CD4-positive, alpha-beta T cell (primary cell): ENCODE measurements around the gene POGZ. TPM values are rescaled to one million over a fixed set of nuclear protein-coding genes. Genes with fewer than 3 reads are reported as not detected.

Experiments
- ATAC-seq: fragments of 200-7000 bp; cut with Tn5 transposase; one replicate; pipeline ENCODE4 v1.10.0; 2022; ENCODE audit warnings: mild to moderate bottlenecking; ENCODE audit not compliant: poor library complexity
- CTCF ChIA-PET: fragments of 350-600 bp; sonication (Branson Sonifier 250); formaldehyde crosslinking; loops from one replicate; lab custom pipeline; 2021; ENCODE audit warnings: antibody characterized with exemption, inconsistent platforms; lab: Charles Lee
- POLR2A ChIA-PET: fragments of 350-600 bp; sonication (Branson Sonifier 250); formaldehyde crosslinking; loops from one replicate; lab custom pipeline; 2021; ENCODE audit warnings: antibody characterized with exemption, inconsistent platforms; lab: Charles Lee
- DNase-seq, 14 experiments: peaks; one replicate each; pipeline ENCODE4 v3.0.0-alpha.2; 2013 to 2020; ENCODE audit warnings: mixed read lengths in 2 of 14
- H3K27ac ChIP-seq, 2 donors: one replicate each; pipeline versions ENCODE4 v1.5.1 to v1.7.0; 2013; ENCODE audit warnings: low read length in 2 of 2, low read depth in 1 of 2, mild to moderate bottlenecking in 1 of 2
- H3K27me3 ChIP-seq, 2 experiments: 1 replicate in 1 of 2; 2 replicates in 1 of 2; pipeline versions ENCODE4 v1.6.1 to v1.7.0; 2013; ENCODE audit warnings: low read length in 2 of 2, control low read depth in 1 of 2, mild to moderate bottlenecking in 1 of 2, moderate library complexity in 1 of 2; ENCODE audit not compliant: insufficient read depth in 2 of 2, control insufficient read depth in 1 of 2
- H3K36me3 ChIP-seq: one replicate; pipeline ENCODE4 v1.6.1; 2013; ENCODE audit warnings: low read length, control low read depth; ENCODE audit not compliant: insufficient read depth
- H3K4me1 ChIP-seq: one replicate; pipeline ENCODE4 v1.6.1; 2013; ENCODE audit warnings: low read length, control low read depth; ENCODE audit not compliant: insufficient read depth
- H3K4me3 ChIP-seq: one replicate; pipeline ENCODE4 v1.5.1; 2013; ENCODE audit warnings: mild to moderate bottlenecking, low read length, moderate library complexity
- H3K9me3 ChIP-seq, 2 experiments: 1 replicate in 1 of 2; 2 replicates in 1 of 2; pipeline versions ENCODE4 v1.6.1 to v1.7.0; 2013; ENCODE audit warnings: low read length in 2 of 2, mild to moderate bottlenecking in 2 of 2, control low read depth in 1 of 2, moderate library complexity in 1 of 2; ENCODE audit not compliant: control insufficient read depth in 1 of 2, insufficient read depth in 1 of 2
- H3K27ac Mint-ChIP-seq: one replicate; pipeline ENCODE4 v1.8.0; 2020; ENCODE audit warnings: mixed read lengths
- H3K27me3 Mint-ChIP-seq: one replicate; pipeline ENCODE4 v1.8.0; 2021; ENCODE audit warnings: mixed read lengths
- H3K36me3 Mint-ChIP-seq: one replicate; pipeline ENCODE4 v1.8.0; 2021; ENCODE audit warnings: low read depth, mixed read lengths
- H3K4me1 Mint-ChIP-seq: one replicate; pipeline ENCODE4 v1.8.0; 2021; ENCODE audit warnings: low read depth, mixed read lengths
- H3K4me3 Mint-ChIP-seq: one replicate; pipeline ENCODE4 v1.8.0; 2020; ENCODE audit warnings: mild to moderate bottlenecking, mixed read lengths
- H3K9me3 Mint-ChIP-seq: one replicate; pipeline ENCODE4 v1.8.0; 2020; ENCODE audit warnings: mixed read lengths
- intact Hi-C, 2 experiments: fragments of 100-400 bp; cut with DNase I in 1 of 2; cut with micrococcal nuclease in 1 of 2; formaldehyde crosslinking; loops; one replicate each; pipeline versions ENCODE4 v1.15.1 to v1.9.0; 2023 to 2025; cut with DNase I, micrococcal nuclease
- total RNA-seq, 174 experiments: library from RNA in 2 of 174; stranded (reverse) in 2 of 174; gene quantifications; one replicate each; pipeline ENCODE4 v1.2.3 and lab custom pipeline; 2021 to 2026
- TF ChIP-seq, protein P1 (sequence below): fragments of 200-600 bp; IDR thresholded peaks from one replicate; pipeline ENCODE4 v1.8.0; 2022; ENCODE audit warnings: antibody characterized with exemption, mild to moderate bottlenecking

POGZ gene
- total RNA-seq, 2 experiments from 2014 or later, result 97.8 to 99.4 TPM

DNA sequence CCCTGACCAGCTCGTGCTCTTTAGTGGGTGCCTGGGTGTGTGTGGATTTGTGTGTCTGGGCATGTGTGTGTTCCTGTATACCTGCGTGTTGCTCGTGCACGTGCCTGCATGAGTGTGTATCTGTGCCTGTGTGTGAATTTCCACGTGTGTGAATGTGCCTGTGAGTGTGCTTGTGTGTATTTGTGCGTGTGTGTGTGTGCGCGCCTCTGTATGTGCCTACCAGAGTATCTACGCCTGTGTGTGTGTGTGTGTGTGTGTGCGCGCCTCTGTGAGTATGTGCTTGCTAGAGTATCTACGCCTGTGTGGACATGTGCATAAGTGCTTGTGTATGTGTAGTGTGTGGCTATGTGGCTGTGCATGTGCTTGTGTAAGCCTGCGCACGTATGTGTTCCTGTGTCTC lies 86.1 kb downstream of the POGZ start:
- Histone ChIP-seq H3K9me3 (no peaks in the 10 kb centered on the region), H3K27ac (no peak overlapping the region), H3K36me3 (no peaks in the 10 kb centered on the region), H3K27me3 (no peaks in the 10 kb centered on the region), H3K4me3 (no peak overlapping the region), H3K4me1 (no peaks in the 10 kb centered on the region)
- H3K4me1 Mint-ChIP-seq, result no peaks in the 10 kb centered on the region
- ATAC-seq (no peak), DNase-seq (no peak)
- H3K36me3 Mint-ChIP-seq, result no peaks in the 10 kb centered on the region
- H3K4me3 Mint-ChIP-seq, result no peak overlapping the region
- TF ChIP-seq, protein P1, sequence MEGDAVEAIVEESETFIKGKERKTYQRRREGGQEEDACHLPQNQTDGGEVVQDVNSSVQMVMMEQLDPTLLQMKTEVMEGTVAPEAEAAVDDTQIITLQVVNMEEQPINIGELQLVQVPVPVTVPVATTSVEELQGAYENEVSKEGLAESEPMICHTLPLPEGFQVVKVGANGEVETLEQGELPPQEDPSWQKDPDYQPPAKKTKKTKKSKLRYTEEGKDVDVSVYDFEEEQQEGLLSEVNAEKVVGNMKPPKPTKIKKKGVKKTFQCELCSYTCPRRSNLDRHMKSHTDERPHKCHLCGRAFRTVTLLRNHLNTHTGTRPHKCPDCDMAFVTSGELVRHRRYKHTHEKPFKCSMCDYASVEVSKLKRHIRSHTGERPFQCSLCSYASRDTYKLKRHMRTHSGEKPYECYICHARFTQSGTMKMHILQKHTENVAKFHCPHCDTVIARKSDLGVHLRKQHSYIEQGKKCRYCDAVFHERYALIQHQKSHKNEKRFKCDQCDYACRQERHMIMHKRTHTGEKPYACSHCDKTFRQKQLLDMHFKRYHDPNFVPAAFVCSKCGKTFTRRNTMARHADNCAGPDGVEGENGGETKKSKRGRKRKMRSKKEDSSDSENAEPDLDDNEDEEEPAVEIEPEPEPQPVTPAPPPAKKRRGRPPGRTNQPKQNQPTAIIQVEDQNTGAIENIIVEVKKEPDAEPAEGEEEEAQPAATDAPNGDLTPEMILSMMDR, result no peak
- no peaks in the 10 kb centered on the region for H3K27me3 Mint-ChIP-seq
- no peak overlapping the region for H3K27ac Mint-ChIP-seq
- intact Hi-C loops, result loop anchor here in 1 of 2 experiments (5.0 kb wide), 1 partner anchor 466 kb away; no protein-coding TSS in a partner anchor
- no peaks in the 10 kb centered on the region for H3K9me3 Mint-ChIP-seq
- ChIA-PET POLR2A (no interaction called here), CTCF (no interaction called here)

DNA sequence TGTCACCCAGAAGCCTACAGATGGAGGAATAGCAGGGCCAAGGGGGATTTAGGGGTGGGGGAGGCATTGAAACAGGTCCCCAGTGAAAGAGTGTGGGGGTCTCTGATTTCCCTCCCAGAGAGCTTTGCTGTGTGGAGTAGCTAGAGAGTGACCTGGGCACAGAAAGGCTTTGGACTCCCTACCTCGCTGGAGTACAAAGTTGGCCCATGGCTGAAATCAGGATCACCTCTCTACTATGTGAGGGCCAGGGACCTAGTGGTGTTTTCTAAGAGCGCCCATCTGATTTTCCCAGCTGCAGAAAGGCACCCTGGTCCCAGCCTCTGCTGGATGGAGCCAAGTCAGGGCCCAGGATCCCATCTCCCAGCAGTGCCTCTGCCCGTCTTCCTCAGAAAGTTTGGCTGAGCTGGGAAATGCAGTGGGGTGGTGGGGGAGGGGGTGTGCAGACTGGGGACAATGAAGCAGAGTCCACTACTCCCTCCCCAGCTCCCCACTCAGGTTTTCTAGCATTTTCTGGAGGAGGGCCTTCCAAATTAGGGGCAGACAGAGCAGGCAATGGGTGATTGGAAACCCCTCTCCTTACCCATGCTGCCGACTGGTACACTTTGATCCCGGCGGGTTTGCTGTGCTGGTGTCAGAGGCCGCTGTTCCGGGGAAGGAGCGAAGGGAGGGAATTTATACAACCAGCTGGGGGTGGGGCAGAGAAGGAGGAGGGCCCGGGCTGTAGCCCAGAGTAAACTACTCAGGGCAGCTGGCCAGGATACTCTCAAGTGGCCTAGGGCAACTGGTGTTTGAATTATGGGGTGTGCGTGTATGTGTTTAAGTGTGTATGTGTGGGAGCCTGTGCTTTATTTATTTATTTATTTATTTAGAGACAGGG lies 87.0 kb downstream of the POGZ start, which contains the start of gene SELENBP1:
Gene SELENBP1, minus strand, starts transcription at position 648 of the 877 bp plus-strand sequence. Its CDS starts 64 bp downstream, at position 584.
- no peaks in the 10 kb centered on the region for H3K9me3 ChIP-seq
- DNase-seq (no peak), ATAC-seq (no peak)
- H3K9me3 Mint-ChIP-seq, result no peaks in the 10 kb centered on the region
- no peaks in the 10 kb centered on the region for H3K36me3 Mint-ChIP-seq
- H3K4me3 Mint-ChIP-seq, result no peak within 1 kb of the TSS
- TF ChIP-seq, protein P1, result no peak
- ChIA-PET CTCF (no interaction called here), POLR2A (no interaction called here)
- H3K4me1 ChIP-seq, result no peaks in the 10 kb centered on the region
- H3K4me3 ChIP-seq, result no peak within 1 kb of the TSS
- no peaks in the 10 kb centered on the region for H3K27me3 Mint-ChIP-seq
- H3K4me1 Mint-ChIP-seq, result no peaks in the 10 kb centered on the region
- no peak within 1 kb of the TSS for H3K27ac ChIP-seq
- H3K27me3 ChIP-seq, result no peaks in the 10 kb centered on the region
- no peaks in the 10 kb centered on the region for H3K36me3 ChIP-seq
- H3K27ac Mint-ChIP-seq, result no peak within 1 kb of the TSS
- intact Hi-C loops, result loop anchor here in 1 of 2 experiments (5.0 kb wide), 1 partner anchor 465 kb away; no protein-coding TSS in a partner anchor

DNA sequence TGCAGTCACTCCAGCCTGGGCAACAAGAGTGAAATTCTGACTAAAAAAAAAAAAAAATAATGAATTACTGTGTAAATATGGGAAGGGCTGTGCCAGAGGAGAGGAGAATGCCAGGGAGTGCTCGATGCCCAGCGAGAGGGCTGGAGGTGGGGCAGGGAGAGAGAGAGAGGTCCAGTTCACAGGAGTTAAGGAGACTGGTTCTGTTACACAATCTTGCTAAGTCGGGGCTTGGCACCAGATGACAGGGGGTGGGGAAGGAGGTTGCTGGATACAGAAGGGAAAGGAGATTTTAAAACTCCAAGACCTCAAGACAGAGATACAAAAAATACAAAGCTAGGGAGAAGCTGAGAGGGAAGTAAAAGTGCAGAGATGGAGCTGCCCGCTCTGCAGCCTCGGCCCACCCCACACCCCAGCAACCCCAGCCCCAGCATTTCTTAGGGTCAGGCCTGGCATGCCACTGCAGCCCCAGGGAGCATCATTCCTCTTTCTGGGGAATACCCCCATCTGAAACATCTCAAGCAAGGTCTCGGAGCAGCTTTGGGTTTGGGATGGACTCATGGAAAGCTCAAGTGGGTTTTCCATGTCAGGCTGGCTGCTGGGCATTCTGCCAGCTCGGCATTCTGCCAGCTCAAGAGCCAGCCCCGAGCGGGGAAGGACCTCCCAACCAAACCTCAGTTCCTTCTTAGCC lies 87.8 kb downstream of the POGZ start:
- Mint-ChIP-seq H3K27ac (no peak overlapping the region), H3K36me3 (no peaks in the 10 kb centered on the region), H3K27me3 (no peaks in the 10 kb centered on the region), H3K4me1 (no peaks in the 10 kb centered on the region), H3K9me3 (no peaks in the 10 kb centered on the region), H3K4me3 (no peak overlapping the region)
- H3K36me3 ChIP-seq, result no peaks in the 10 kb centered on the region
- H3K4me3 ChIP-seq, result no peak overlapping the region
- ChIA-PET POLR2A (no interaction called here), CTCF (no interaction called here)
- H3K27ac ChIP-seq, result no peak overlapping the region
- TF ChIP-seq, protein P1, result no peak
- no peaks in the 10 kb centered on the region for H3K4me1 ChIP-seq
- DNase-seq (no peak), ATAC-seq (no peak)
- H3K9me3 ChIP-seq, result no peaks in the 10 kb centered on the region
- no peaks in the 10 kb centered on the region for H3K27me3 ChIP-seq
- intact Hi-C loops, result loop anchor here in 1 of 2 experiments (5.0 kb wide), 1 partner anchor 464 kb away; no protein-coding TSS in a partner anchor
